ENCODE data around the gene LRMDA.

LRMDA gene

GRCh38 chr10:75433216-75433615 is 1.8 kb downstream of the LRMDA start:
- no peak overlapping the region for H3K4me3 ChIP-seq (ENCODE audit: low read depth, low read length)
- no peak for TF ChIP-seq CTCF (IDR thresholded peaks at IDR 0.05; ENCODE audit: borderline replicate concordance, insufficient read depth, low read depth, low read length)

- no peak overlapping the region for H3K4me3 ChIP-seq (ENCODE audit: low read depth, low read length)
- TF ChIP-seq CTCF (IDR thresholded peaks at IDR 0.05; ENCODE audit: borderline replicate concordance, insufficient read depth, low read depth, low read length) = no peak
Observed at GRCh38 chr10:75434291-75434690, 2.9 kb downstream of the LRMDA start.

- no peak for TF ChIP-seq CTCF (IDR thresholded peaks at IDR 0.05; ENCODE audit: borderline replicate concordance, insufficient read depth, low read depth, low read length)
- no peak overlapping the region for H3K4me3 ChIP-seq (ENCODE audit: low read depth, low read length)
Observed at GRCh38 chr10:75435291-75435690, 3.9 kb downstream of the LRMDA start.

GRCh38 chr10:75436896-75437295 is 5.5 kb downstream of the LRMDA start:
- H3K4me3 ChIP-seq (ENCODE audit: low read depth, low read length) = no peak overlapping the region
- TF ChIP-seq CTCF (IDR thresholded peaks at IDR 0.05; ENCODE audit: borderline replicate concordance, insufficient read depth, low read depth, low read length) = no peak

GRCh38 chr10:75437693-75438092 is 6.3 kb downstream of the LRMDA start:
- no peak overlapping the region for H3K4me3 ChIP-seq (ENCODE audit: low read depth, low read length)
- TF ChIP-seq CTCF (IDR thresholded peaks at IDR 0.05; ENCODE audit: borderline replicate concordance, insufficient read depth, low read depth, low read length) = no peak

GRCh38 chr10:75438275-75438674 is 6.9 kb downstream of the LRMDA start:
- H3K4me3 ChIP-seq (ENCODE audit: low read depth, low read length) = no peak overlapping the region
- TF ChIP-seq CTCF (IDR thresholded peaks at IDR 0.05; ENCODE audit: borderline replicate concordance, insufficient read depth, low read depth, low read length) = no peak

GRCh38 chr10:75439811-75440210 is 8.4 kb downstream of the LRMDA start:
- no peak overlapping the region for H3K4me3 ChIP-seq (ENCODE audit: low read depth, low read length)
- no peak for TF ChIP-seq CTCF (IDR thresholded peaks at IDR 0.05; ENCODE audit: borderline replicate concordance, insufficient read depth, low read depth, low read length)
